Loucy (cell line): ENCODE measurements around the gene NLGN2.

ENCODE experiments used
- H2AFZ ChIP-seq: fragments of 200-600 bp; sonication (generic); 2 replicates; pipeline ENCODE4 v1.6.0; 2016; ENCODE audit warnings: antibody characterized with exemption, mild to moderate bottlenecking, low read length, moderate library complexity
- H3F3A ChIP-seq: fragments of 200-600 bp; 2 replicates; pipeline ENCODE4 v1.6.0; 2016; ENCODE audit warnings: antibody characterized with exemption, low read depth, mild to moderate bottlenecking
- H3K27me3 ChIP-seq: fragments of 200-600 bp; sonication (generic); 2 replicates; pipeline ENCODE4 v1.6.1; 2014; ENCODE audit warnings: low read length, mild to moderate bottlenecking; ENCODE audit not compliant: insufficient read depth, poor library complexity, severe bottlenecking
- H3K36me3 ChIP-seq: fragments of 200-600 bp; sonication (generic); 2 replicates; pipeline ENCODE4 v1.6.1; 2016; ENCODE audit warnings: low read length; ENCODE audit not compliant: insufficient read depth
- H3K4me1 ChIP-seq: fragments of 200-600 bp; sonication (generic); 2 replicates; pipeline ENCODE4 v1.5.1; 2014; ENCODE audit warnings: low read length, mild to moderate bottlenecking; ENCODE audit not compliant: insufficient read depth, poor library complexity, severe bottlenecking
- H3K4me2 ChIP-seq: fragments of 200-600 bp; sonication (generic); 2 replicates; pipeline ENCODE4 v1.6.0; 2014; ENCODE audit warnings: antibody characterized with exemption, low read length, low read depth, mild to moderate bottlenecking; ENCODE audit not compliant: poor library complexity, severe bottlenecking
- H3K4me3 ChIP-seq: fragments of 200-600 bp; sonication (generic); 2 replicates; pipeline ENCODE4 v1.5.1; 2014; ENCODE audit warnings: low read length, mild to moderate bottlenecking, mixed read lengths; ENCODE audit not compliant: poor library complexity, severe bottlenecking
- H3K79me2 ChIP-seq: fragments of 200-600 bp; sonication (generic); 2 replicates; pipeline ENCODE4 v1.6.1; 2014; ENCODE audit warnings: low read length; ENCODE audit not compliant: insufficient read depth
- H3K9ac ChIP-seq: fragments of 200-600 bp; sonication (generic); 2 replicates; pipeline ENCODE4 v1.6.0; 2014; ENCODE audit warnings: mild to moderate bottlenecking, low read depth, low read length, moderate library complexity; ENCODE audit not compliant: poor library complexity, severe bottlenecking
- H3K9me2 ChIP-seq: fragments of 200-600 bp; sonication (generic); replicated peaks from 2 replicates; pipeline ENCODE4 v1.6.1; 2016; ENCODE audit warnings: low read depth, low read length, mixed read lengths
- H3K9me3 ChIP-seq: fragments of 200-600 bp; sonication (generic); 2 replicates; pipeline ENCODE4 v1.6.1; 2014; ENCODE audit warnings: mild to moderate bottlenecking, antibody characterized with exemption, low read length, low read depth; ENCODE audit not compliant: insufficient read depth
- H4K20me1 ChIP-seq: fragments of 200-600 bp; sonication (generic); 2 replicates; pipeline ENCODE4 v1.6.0; 2014; ENCODE audit warnings: antibody characterized with exemption, low read length, mild to moderate bottlenecking; ENCODE audit not compliant: insufficient read depth, poor library complexity, severe bottlenecking
- EZH2phosphoT487 ChIP-seq: fragments of 200-600 bp; IDR thresholded peaks from 2 replicates; pipeline ENCODE4 v1.6.1; 2018; ENCODE audit warnings: antibody characterized with exemption, mild to moderate bottlenecking, moderate library complexity, borderline replicate concordance
- TF ChIP-seq, protein P1 (sequence below): fragments of 200-600 bp; sonication (generic); conservative IDR thresholded peaks from 2 replicates; pipeline ENCODE4 v1.5.1; 2014; ENCODE audit warnings: mild to moderate bottlenecking, antibody characterized with exemption, low read length

The NLGN2 gene

DNA sequence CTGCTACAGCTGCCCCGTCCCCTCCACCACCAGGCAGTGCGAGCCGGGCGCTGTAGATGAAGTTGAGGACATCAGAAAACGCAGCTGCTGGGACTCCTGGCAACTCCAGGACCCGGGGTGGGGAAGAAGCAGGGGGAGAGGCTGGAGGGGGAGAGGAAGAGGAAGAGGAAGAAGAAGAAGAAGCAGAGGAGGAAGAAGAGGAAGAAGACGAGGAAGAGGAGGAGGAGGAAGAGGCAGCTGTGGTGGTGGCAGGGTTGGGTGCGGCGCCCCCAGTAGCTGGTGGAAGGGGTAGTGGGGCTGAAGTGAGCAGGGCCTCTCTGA lies 58.6 kb downstream of the NLGN2 start:
- Histone ChIP-seq H3K27me3 (no peaks in the 10 kb centered on the region), H3K9me2 (no peaks in the 10 kb centered on the region), H3F3A (no peaks in the 10 kb centered on the region), H3K36me3 (peaks cover 13% of the 10 kb centered on the region; the same call in 1 of the 2 replicates), H3K9ac (no peak overlapping the region), H3K4me3 (no peak overlapping the region), H2AFZ (no peak overlapping the region), H3K4me2 (no peak overlapping the region), H3K79me2 (peaks cover 10% of the 10 kb centered on the region; the same call in 1 of the 2 replicates), H3K9me3 (no peaks in the 10 kb centered on the region), H3K4me1 (peaks cover 9% of the 10 kb centered on the region), H4K20me1 (peaks cover 3% of the 10 kb centered on the region)
- TF ChIP-seq, protein P1, sequence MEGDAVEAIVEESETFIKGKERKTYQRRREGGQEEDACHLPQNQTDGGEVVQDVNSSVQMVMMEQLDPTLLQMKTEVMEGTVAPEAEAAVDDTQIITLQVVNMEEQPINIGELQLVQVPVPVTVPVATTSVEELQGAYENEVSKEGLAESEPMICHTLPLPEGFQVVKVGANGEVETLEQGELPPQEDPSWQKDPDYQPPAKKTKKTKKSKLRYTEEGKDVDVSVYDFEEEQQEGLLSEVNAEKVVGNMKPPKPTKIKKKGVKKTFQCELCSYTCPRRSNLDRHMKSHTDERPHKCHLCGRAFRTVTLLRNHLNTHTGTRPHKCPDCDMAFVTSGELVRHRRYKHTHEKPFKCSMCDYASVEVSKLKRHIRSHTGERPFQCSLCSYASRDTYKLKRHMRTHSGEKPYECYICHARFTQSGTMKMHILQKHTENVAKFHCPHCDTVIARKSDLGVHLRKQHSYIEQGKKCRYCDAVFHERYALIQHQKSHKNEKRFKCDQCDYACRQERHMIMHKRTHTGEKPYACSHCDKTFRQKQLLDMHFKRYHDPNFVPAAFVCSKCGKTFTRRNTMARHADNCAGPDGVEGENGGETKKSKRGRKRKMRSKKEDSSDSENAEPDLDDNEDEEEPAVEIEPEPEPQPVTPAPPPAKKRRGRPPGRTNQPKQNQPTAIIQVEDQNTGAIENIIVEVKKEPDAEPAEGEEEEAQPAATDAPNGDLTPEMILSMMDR = no peak
- no peak for TF ChIP-seq EZH2phosphoT487

DNA sequence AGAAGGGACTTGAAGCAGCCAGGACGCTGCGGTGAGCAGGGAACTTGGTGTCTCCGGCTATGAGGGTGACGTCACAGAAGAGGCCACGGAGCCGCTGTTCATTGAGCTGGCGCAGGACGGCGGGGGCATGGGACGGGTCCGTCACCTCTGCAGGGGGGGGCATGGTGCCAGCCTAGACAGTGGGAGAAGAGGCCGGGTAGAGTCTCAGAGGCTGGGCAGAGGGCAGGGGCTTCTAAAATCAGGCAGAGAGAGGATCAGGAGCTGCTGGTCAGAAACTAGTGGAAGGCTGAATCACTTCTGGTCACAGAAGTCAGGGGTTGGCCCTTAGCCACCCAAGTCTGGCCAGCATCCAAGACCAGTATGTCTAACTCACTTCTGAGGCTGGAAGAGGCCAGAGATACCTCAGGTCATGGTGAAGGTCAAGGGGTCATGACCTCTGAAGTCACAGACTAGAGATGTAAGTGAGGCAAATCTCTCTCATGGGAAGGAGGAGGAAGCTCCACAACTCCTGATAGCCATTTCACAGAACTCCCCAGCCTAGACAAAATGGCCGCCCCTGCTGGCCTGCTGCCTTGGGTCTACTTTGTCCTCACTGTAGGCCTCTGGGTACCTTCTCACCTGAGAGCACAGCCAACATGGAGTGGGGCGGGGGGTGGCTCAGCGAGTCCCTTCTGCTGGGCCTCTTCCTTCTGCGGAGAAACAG lies 59.1 kb downstream of the NLGN2 start:
- Histone ChIP-seq H3K79me2 (peaks cover 13% of the 10 kb centered on the region; the same call in 1 of the 2 replicates), H3K9ac (no peak overlapping the region), H3K4me2 (no peak overlapping the region), H2AFZ (no peak overlapping the region), H3K27me3 (no peaks in the 10 kb centered on the region), H3F3A (no peaks in the 10 kb centered on the region), H3K9me2 (no peaks in the 10 kb centered on the region), H3K9me3 (no peaks in the 10 kb centered on the region), H4K20me1 (peaks cover 3% of the 10 kb centered on the region), H3K4me1 (peaks cover 13% of the 10 kb centered on the region), H3K4me3 (no peak overlapping the region), H3K36me3 (peaks cover 13% of the 10 kb centered on the region; the same call in 1 of the 2 replicates)
- TF ChIP-seq, protein P1 = no peak
- no peak for TF ChIP-seq EZH2phosphoT487

DNA sequence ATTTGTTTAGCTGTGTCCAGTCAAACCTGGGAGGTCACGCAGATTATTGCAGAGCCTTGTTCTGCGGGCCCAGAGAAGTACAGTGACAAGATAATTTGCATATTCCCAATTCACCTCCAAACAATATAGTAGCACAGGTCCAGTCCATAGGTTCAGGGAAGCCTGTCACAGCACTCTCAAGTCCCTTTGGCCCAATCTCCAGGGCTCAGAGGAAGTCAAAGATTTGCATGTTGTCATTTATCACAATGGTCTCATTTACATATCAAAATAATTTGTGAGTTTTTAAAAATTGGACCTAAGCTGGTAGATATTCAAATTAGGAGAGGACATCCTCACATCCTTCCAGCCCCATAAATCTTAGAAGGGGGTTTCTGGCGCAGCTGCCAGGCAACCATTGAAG lies 59.9 kb downstream of the NLGN2 start:
- no peak overlapping the region for H2AFZ ChIP-seq
- H3K4me2 ChIP-seq = no peak overlapping the region
- H3K9me3 ChIP-seq = no peaks in the 10 kb centered on the region
- H3K27me3 ChIP-seq = no peaks in the 10 kb centered on the region
- H3K4me1 ChIP-seq = peaks cover 16% of the 10 kb centered on the region
- no peaks in the 10 kb centered on the region for H3F3A ChIP-seq
- peaks cover 18% of the 10 kb centered on the region; the same call in 1 of the 2 replicates for H3K79me2 ChIP-seq
- no peak for TF ChIP-seq EZH2phosphoT487
- TF ChIP-seq, protein P1 = no peak
- H3K36me3 ChIP-seq = peaks cover 13% of the 10 kb centered on the region; the same call in 1 of the 2 replicates
- H3K4me3 ChIP-seq = no peak overlapping the region
- no peaks in the 10 kb centered on the region for H3K9me2 ChIP-seq
- H4K20me1 ChIP-seq = peaks cover 3% of the 10 kb centered on the region
- H3K9ac ChIP-seq = no peak overlapping the region
